GM18868 (cell line): ENCODE data around the gene FGD6.
"Not testable (repeated sequence)": the region's sequence is repeated elsewhere in the genome, so short reads cannot be mapped to it uniquely, and the experiment has no call there.

Experiments used
- ATAC-seq: cut with Tn5 transposase; IDR thresholded peaks from one replicate; pipeline ENCODE4 v1.9.1; 2021; ENCODE audit warnings: mild to moderate bottlenecking, moderate library complexity; ENCODE audit not compliant: unreplicated experiment

Gene FGD6

GRCh38 chr12:95130096-95130495 lies 87.2 kb downstream of the FGD6 start:
- ATAC-seq = no peak

- ATAC-seq = no peak
Observed at GRCh38 chr12:95129115-95129514, 88.2 kb downstream of the FGD6 start.

DNA sequence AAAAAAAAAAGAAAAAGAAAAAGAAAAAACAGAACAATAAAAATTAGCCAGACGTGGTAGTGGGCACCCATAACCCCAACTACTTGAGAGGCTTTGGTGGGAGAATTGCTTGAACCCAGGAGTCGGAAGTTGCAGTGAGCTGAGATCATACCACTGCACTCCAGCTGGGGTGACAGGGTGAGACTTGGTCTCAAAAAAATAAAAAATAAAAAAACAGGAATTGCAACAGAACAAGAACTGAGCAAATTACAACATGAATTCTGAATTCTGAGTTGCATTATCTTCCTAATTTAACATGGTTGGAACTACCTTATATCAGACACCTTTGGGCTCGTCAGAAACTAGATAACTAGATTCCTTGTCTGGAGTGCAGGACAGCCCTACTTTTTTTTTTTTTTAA lies 90.5 kb downstream of the FGD6 start:
- no peak for ATAC-seq

GRCh38 chr12:95126076-95126475 lies 91.2 kb downstream of the FGD6 start:
- no peak for ATAC-seq

GRCh38 chr12:95124106-95124505 lies 93.2 kb downstream of the FGD6 start:
- ATAC-seq = no peak

- ATAC-seq = no peak
Observed at GRCh38 chr12:95118788-95119179, 98.5 kb downstream of the FGD6 start.

DNA sequence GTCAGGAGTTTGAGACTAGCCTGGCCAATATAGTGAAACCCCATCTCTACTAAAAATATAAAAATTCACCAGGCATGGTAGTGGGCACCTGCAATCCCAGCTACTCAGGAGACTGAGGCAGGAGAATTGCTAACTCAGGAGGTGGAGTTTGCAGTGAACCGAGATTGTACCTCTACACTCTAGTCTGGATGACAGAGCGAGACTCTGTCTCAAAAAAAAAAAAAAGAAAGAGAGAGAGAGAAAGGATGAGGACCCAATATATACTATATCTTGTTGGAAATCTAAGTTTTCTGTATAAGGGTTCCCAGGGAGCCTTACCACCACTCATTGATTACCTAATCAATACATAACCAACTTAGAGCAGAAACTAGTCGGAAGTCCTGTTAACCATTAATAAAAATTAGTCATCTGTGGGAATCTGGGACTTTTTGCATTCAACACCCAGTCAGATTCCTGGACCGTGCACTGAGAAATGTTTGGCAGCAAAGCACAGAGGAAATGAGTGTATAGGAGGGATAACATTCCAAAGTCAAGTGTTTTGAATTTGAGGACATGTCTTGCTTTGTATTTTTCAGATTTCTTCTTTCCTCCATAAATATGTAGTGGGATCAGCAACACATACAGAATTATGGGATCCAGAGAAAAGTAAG lies 99.0 kb downstream of the FGD6 start:
- ATAC-seq = no peak

GRCh38 chr12:95117178-95117599 lies 100.1 kb downstream of the FGD6 start:
- peak; percentile 84 for ATAC-seq

DNA sequence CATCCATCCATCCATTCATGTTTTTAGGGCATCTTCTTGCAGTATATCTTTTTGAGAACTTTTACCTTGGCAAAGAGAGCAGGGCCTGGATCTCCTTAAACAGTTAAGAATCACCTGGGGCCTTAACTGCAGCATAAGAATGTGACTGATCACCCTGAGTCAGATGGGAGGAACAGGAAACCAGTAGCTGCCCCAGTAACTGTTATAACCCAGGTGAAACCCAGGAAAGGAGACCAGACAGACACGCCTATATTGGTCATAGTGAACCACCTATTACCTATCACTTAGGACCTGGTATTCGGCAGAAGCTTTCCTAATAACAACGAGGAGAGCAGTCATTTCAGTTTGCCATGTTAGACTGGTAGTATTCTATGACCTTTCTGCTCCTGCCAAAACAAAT lies 100.5 kb downstream of the FGD6 start:
- peak; percentile 82 for ATAC-seq

- no peak for ATAC-seq
Observed at GRCh38 chr12:95116341-95116740, 100.9 kb downstream of the FGD6 start.

- ATAC-seq = no peak
Observed at GRCh38 chr12:95115641-95116040, 101.6 kb downstream of the FGD6 start.

GRCh38 chr12:95114766-95115405 lies 102.4 kb downstream of the FGD6 start:
- no peak for ATAC-seq

- no peak for ATAC-seq
Observed at GRCh38 chr12:95107362-95107761, 109.9 kb downstream of the FGD6 start.

DNA sequence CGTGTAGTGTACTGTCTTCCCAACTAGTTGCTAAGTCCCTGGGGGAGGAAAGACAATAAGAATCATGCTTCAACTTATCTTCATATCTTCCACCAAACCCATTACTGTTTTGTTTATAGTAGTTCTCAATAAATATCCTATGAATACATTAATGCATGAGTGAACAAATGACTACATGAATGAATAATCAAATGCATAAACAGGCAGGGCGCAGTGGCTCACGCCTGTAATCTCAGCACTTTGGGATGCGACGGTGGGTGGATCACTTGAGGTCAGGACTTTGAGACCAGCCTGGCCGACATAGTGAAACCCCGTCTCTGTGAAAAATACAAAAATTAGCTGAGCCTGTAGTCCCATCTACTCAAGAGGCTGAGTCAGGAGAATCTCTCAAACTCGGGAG lies 111.7 kb downstream of the FGD6 start:
- ATAC-seq = no peak

GRCh38 chr12:95104919-95105452 lies 112.3 kb downstream of the FGD6 start:
- ATAC-seq = no peak

GRCh38 chr12:95102916-95103671 lies 114.2 kb downstream of the FGD6 start:
- ATAC-seq = peak; percentile 98

DNA sequence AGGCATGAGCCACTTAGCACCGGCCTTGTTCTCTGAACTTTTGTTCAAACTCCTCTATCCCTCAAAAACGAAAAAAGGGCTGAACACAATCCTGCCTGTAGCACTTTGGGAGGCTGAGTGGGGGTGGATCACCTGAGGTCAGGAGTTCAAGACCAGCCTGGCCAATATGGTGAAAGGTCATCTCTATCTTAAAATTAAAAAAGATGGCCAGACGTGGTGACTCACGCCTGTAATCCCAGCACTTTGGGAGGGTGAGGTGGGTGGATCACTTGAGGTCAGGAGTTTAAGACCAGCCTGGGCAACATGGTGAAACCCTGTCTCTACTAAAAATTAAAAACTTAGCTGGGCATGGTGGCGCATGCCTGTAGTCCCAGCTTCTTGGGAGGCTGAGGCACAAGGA lies 115.3 kb downstream of the FGD6 start:
- not testable (repeated sequence) for ATAC-seq

- no peak for ATAC-seq
Observed at GRCh38 chr12:95100264-95101190, 116.7 kb downstream of the FGD6 start.

DNA sequence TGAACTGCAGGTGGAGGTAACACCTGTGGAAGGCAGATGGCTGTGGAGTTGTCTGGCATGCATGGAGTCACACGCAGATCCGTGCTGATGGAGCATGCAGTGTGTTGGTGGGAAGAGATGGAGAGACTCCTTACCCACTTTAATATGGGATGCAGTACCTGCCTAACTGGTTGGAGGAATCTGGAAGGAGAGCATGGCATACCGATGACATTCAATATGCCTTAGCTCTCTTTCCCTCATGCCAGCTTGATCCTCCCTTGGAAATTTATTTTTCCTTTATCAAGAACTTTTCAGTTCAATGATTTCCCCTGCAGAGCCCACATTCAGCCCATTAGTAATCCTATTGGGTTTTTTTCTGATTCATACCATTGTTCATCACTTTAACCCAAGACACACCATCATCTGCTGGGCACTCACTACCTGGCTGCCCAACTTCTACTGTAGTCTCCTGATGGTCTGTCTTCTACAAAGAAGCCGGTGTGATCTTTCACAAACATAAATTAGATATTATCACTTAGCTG lies 117.9 kb downstream of the FGD6 start:
- no peak for ATAC-seq

DNA sequence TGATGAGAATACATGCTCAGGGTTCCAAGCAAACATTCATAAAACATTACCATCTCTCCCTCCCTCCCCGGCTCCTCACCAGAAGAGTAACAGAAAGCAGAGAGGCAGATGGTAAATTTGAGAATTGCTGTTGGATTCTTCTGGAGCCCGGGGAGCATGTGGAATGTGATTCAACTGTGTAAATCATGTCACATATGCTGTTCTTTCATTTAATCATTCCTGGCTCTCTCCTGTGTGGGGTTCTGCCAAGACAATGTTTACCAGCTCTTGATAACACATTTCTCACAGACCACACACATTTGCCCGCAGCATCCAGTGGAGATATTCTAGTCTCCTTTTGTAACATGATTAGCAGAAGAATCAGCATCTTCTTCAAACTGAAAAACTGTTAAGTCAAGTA lies 120.4 kb downstream of the FGD6 start:
- ATAC-seq = no peak

- no peak for ATAC-seq
Observed at GRCh38 chr12:95096378-95096777, 120.9 kb downstream of the FGD6 start.
